Endothelial cell (in vitro differentiated cells): ENCODE measurements around the gene LYRM1. TPM values are rescaled to one million over a fixed set of nuclear protein-coding genes. Genes with fewer than 3 reads are reported as not detected.

ENCODE experiments used
- DNase-seq: peaks from one replicate; pipeline ENCODE4 v3.0.0; 2021; ENCODE audit warnings: low spot score
- H3K27ac Mint-ChIP-seq: one replicate; pipeline ENCODE4 v1.8.0; 2021; ENCODE audit warnings: mixed read lengths, inconsistent platforms; ENCODE audit not compliant: unreplicated experiment
- H3K27me3 Mint-ChIP-seq: one replicate; pipeline ENCODE4 v1.8.0; 2021; ENCODE audit warnings: mild to moderate bottlenecking, moderate library complexity, mixed read lengths, inconsistent platforms; ENCODE audit not compliant: unreplicated experiment
- H3K36me3 Mint-ChIP-seq: one replicate; pipeline ENCODE4 v1.8.0; 2021; ENCODE audit warnings: mild to moderate bottlenecking, low read depth, mixed read lengths, inconsistent platforms; ENCODE audit not compliant: unreplicated experiment
- H3K4me1 Mint-ChIP-seq: one replicate; pipeline ENCODE4 v1.8.0; 2021; ENCODE audit warnings: mild to moderate bottlenecking, mixed read lengths, inconsistent platforms; ENCODE audit not compliant: unreplicated experiment
- H3K4me3 Mint-ChIP-seq: one replicate; pipeline ENCODE4 v1.8.0; 2021; ENCODE audit warnings: mild to moderate bottlenecking, mixed read lengths, inconsistent platforms; ENCODE audit not compliant: unreplicated experiment
- H3K9me3 Mint-ChIP-seq: one replicate; pipeline ENCODE4 v1.8.0; 2021; ENCODE audit warnings: mixed read lengths, inconsistent platforms; ENCODE audit not compliant: unreplicated experiment
- total RNA-seq: library from RNA; stranded (reverse); fragmentation: NEBNext Ultra II Directional; extraction: Animal tissue kit (Norgen Biotek cat#: 25700); gene quantifications from one replicate; pipeline ENCODE4 v1.2.1, GENCODE V29; 2021; ENCODE audit not compliant: unreplicated experiment
- TF ChIP-seq, protein P1 (sequence below): fragments of 200-600 bp; sonication (generic); IDR thresholded peaks from one replicate; pipeline ENCODE4 v1.5.0; 2021; ENCODE audit warnings: antibody characterized with exemption; ENCODE audit not compliant: unreplicated experiment

The LYRM1 gene
- total RNA-seq, 1 donor from 2014 or later: 14.0 TPM

DNA sequence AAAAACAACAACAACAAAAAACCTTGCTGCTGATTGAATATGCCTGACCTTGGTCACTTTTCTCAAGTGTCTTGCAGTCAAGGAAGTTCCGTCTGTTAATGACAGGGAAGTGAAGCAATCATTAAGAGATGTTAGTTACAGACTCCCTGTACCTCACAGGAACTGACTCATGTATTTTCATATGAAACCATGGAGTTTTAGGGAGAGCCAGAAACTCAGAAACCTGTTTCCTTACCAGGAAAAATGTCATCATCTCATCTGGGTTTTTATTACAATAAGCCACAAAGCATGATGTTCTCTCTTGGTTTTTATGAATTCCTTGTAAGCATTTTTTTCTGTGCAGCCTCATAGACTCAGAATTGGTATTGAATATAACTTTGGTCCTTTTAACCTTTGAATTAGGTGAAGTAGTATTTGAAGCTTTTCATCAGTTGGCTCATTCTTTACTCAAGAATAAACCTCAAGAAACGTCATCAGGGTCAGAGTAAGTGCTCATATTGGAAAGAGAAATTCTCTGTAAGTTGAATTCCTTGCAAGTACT lies 10.3 kb downstream of the LYRM1 start:
- peaks cover 2% of the 10 kb centered on the region for H3K27me3 Mint-ChIP-seq
- H3K36me3 Mint-ChIP-seq: peaks cover 5% of the 10 kb centered on the region
- no peaks in the 10 kb centered on the region for H3K9me3 Mint-ChIP-seq
- peaks cover 20% of the 10 kb centered on the region for H3K4me1 Mint-ChIP-seq
- DNase-seq: no peak
- peak overlapping the region; percentile 64 for H3K27ac Mint-ChIP-seq
- H3K4me3 Mint-ChIP-seq: no peak overlapping the region
- TF ChIP-seq, protein P1, sequence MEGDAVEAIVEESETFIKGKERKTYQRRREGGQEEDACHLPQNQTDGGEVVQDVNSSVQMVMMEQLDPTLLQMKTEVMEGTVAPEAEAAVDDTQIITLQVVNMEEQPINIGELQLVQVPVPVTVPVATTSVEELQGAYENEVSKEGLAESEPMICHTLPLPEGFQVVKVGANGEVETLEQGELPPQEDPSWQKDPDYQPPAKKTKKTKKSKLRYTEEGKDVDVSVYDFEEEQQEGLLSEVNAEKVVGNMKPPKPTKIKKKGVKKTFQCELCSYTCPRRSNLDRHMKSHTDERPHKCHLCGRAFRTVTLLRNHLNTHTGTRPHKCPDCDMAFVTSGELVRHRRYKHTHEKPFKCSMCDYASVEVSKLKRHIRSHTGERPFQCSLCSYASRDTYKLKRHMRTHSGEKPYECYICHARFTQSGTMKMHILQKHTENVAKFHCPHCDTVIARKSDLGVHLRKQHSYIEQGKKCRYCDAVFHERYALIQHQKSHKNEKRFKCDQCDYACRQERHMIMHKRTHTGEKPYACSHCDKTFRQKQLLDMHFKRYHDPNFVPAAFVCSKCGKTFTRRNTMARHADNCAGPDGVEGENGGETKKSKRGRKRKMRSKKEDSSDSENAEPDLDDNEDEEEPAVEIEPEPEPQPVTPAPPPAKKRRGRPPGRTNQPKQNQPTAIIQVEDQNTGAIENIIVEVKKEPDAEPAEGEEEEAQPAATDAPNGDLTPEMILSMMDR: no peak

DNA sequence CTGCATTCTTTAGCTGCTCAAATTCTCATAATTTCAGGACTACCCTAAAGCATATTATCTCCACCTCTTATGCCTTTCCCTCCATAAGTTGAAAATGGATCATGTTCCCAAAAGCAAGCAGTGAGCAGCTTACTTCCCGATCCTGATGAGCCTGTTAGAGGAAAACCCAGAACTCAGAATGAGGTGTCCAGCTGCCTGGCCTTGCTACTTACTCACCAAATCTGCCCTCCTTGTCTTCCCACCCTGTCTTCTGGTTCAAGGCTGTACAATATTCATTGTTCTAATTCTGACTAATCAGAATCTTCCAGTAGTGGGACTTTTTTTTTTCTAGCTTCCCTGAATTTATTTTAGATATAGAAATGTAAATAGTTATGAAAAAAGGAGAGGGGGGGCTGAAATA lies 10.8 kb downstream of the LYRM1 start:
- H3K27ac Mint-ChIP-seq: no peak overlapping the region
- no peak overlapping the region for H3K4me3 Mint-ChIP-seq
- peaks cover 7% of the 10 kb centered on the region for H3K36me3 Mint-ChIP-seq
- TF ChIP-seq, protein P1: no peak
- H3K4me1 Mint-ChIP-seq: peaks cover 16% of the 10 kb centered on the region
- no peak for DNase-seq
- no peaks in the 10 kb centered on the region for H3K27me3 Mint-ChIP-seq
- H3K9me3 Mint-ChIP-seq: no peaks in the 10 kb centered on the region

DNA sequence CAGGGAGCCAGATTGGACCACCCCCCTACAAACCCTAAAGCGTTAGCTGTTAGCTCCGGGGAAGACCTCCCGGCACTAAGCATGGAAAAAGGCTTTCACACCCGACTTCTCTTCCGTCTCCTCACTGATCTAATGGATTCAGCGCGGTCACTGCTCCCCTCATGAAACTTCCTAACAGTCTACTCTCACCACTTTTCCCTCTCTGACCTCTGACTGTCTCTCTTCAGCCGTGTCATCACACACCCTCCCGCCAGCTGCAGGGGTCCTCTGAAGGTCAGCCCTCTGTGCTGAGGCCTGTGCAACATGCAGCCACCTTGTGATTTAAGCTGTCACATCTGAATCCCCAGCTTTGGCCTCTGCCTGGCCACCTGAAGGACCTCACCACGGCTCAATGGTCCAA lies 15.7 kb downstream of the LYRM1 start:
- TF ChIP-seq, protein P1: no peak
- Mint-ChIP-seq H3K4me3 (no peak overlapping the region), H3K27ac (no peak overlapping the region), H3K4me1 (peaks cover 2% of the 10 kb centered on the region), H3K27me3 (peaks cover 1% of the 10 kb centered on the region), H3K9me3 (no peaks in the 10 kb centered on the region), H3K36me3 (peaks cover 5% of the 10 kb centered on the region)
- DNase-seq: no peak

DNA sequence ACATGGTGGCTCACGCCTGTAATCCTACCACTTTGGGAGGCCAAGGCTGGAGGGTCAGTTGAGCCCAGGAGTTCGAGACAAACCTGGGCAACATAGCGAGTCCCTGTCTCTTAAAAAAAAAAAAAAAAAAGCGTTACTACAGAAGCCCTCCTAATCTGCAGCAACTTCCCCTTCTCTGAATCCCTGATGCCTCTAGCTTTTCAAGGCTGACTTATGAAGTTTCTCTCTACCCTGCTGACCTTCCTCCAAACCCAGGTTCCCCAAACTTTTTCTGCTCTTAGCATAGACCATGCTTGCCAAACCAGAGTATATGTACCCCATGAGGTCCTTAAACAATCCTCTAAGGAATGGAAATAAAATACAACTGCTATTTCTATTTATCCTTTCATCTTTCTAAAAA lies 16.4 kb downstream of the LYRM1 start:
- Mint-ChIP-seq H3K4me3 (no peak overlapping the region), H3K36me3 (peaks cover 5% of the 10 kb centered on the region), H3K9me3 (no peaks in the 10 kb centered on the region), H3K27me3 (peaks cover 1% of the 10 kb centered on the region), H3K27ac (no peak overlapping the region), H3K4me1 (no peaks in the 10 kb centered on the region)
- TF ChIP-seq, protein P1: no peak
- DNase-seq: no peak

DNA sequence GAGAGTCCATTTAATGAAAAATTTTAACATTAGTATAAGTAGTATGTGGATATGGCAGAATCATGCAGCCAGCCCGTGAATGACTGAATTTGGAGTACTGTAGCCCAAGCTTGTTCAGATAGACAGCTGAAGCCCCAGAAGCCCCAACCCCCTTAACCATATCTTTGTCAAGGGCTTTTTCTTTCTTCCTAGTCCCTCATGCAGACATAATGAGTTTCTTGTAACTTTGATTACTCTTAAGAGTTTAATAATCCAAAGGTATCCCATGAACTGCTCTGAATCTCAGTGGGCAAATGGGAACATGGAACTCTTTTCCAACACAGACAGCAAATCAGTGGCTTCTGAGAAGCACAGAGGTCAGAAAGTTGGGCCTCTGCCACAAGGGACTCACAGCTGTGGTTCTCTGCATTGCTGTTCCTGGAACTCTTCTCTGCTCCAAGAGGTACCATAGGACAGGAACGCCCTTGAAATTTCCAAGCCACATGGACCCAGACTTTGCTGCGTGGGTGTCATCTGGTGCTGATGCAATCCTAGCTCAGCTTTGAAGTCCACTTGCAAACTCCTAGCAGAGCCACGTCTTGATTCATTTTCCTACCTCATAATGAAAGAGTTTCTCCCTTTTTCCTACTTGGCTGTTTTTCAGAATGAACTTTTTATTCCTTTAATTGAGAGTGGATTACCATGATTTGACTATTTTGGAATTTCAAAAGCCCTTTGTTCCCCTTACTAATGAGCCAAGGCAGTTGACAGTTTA lies 18.1 kb downstream of the LYRM1 start:
- DNase-seq: no peak
- TF ChIP-seq, protein P1: no peak
- H3K27me3 Mint-ChIP-seq: peaks cover 1% of the 10 kb centered on the region
- no peak overlapping the region for H3K4me3 Mint-ChIP-seq
- no peaks in the 10 kb centered on the region for H3K4me1 Mint-ChIP-seq
- H3K9me3 Mint-ChIP-seq: no peaks in the 10 kb centered on the region
- peaks cover 5% of the 10 kb centered on the region for H3K36me3 Mint-ChIP-seq
- no peak overlapping the region for H3K27ac Mint-ChIP-seq
